RWPE1 (cell line): ENCODE data around the gene ZRANB1.

Experiments used
- CTCF ChIA-PET: fragments of 350-600 bp; sonication (Branson Sonifier 250); formaldehyde crosslinking; extraction: SDS; loops from one replicate; lab custom pipeline; 2021; lab: Yijun Ruan, JAX
- POLR2A ChIA-PET: fragments of 400-600 bp; formaldehyde crosslinking; extraction: SDS; loops from one replicate; lab custom pipeline; 2020; ENCODE audit warnings: antibody characterized with exemption; ENCODE audit not compliant: low non-redundant PET; lab: Yijun Ruan, JAX
- DNase-seq: peaks from one replicate; pipeline ENCODE4 v3.0.0; 2012; ENCODE audit warnings: low spot score
- H3K27ac ChIP-seq: fragments of 450-650 bp; 2 replicates; pipeline ENCODE4 v1.5.1; 2017
- CTCF ChIP-seq: fragments of 450-650 bp; conservative IDR thresholded peaks from 2 replicates; pipeline ENCODE4 v1.5.1; 2017; ENCODE audit warnings: low read depth, mild to moderate bottlenecking

The ZRANB1 gene

GRCh38 chr10:125020871-125021270 lies 78.9 kb downstream of the ZRANB1 start:
- H3K27ac ChIP-seq: no peak overlapping the region
- no peak for DNase-seq
- ChIA-PET CTCF (no interaction called here), POLR2A (no interaction called here)
- no peak for TF ChIP-seq CTCF

GRCh38 chr10:125021686-125022344 lies 79.9 kb downstream of the ZRANB1 start:
- CTCF ChIA-PET: interaction anchor here (0.6 kb wide), 1 partner anchor 328 kb away, joined by 3 read pairs; no protein-coding TSS in a partner anchor
- TF ChIP-seq CTCF: no peak
- DNase-seq: no peak
- no peak overlapping the region for H3K27ac ChIP-seq
- POLR2A ChIA-PET: no interaction called here

- TF ChIP-seq CTCF: no peak
- no peak for DNase-seq
- H3K27ac ChIP-seq: no peak overlapping the region
- ChIA-PET POLR2A (no interaction called here), CTCF (interaction anchor here (0.6 kb wide), 1 partner anchor 145 kb away, joined by 3 read pairs; no protein-coding TSS in a partner anchor)
These were observed 80.7 kb downstream of the ZRANB1 start for GRCh38 chr10:125022671-125023070.

- no peak for DNase-seq
- ChIA-PET POLR2A (no interaction called here), CTCF (no interaction called here)
- H3K27ac ChIP-seq: no peak overlapping the region
- no peak for TF ChIP-seq CTCF
These were observed 81.3 kb downstream of the ZRANB1 start for GRCh38 chr10:125023255-125023654.

- POLR2A ChIA-PET: no interaction called here
- CTCF ChIA-PET: no interaction called here
- no peak for TF ChIP-seq CTCF
- H3K27ac ChIP-seq: no peak overlapping the region
- DNase-seq: no peak
These were observed 82.1 kb downstream of the ZRANB1 start for GRCh38 chr10:125023862-125024496.

GRCh38 chr10:125024497-125025234 lies 82.7 kb downstream of the ZRANB1 start:
- CTCF ChIA-PET: interaction anchor here (0.6 kb wide), 1 partner anchor 377 kb away, joined by 3 read pairs; no protein-coding TSS in a partner anchor
- TF ChIP-seq CTCF: no peak
- H3K27ac ChIP-seq: no peak overlapping the region
- POLR2A ChIA-PET: no interaction called here
- no peak for DNase-seq
